ENCODE data around the gene GPRIN1. TPM values are rescaled to one million over a fixed set of nuclear protein-coding genes. Genes with fewer than 3 reads are reported as not detected.

Gene GPRIN1
- total RNA-seq, 4 donors from 2014 or later, result 0.40 to 1.4 TPM; not detected in 2

GRCh38 chr5:176590035-176590717 lies 19.8 kb downstream of the GPRIN1 start:
- no peaks in the 10 kb centered on the region for H3K4me1 ChIP-seq
- no peaks in the 10 kb centered on the region for H3K27me3 ChIP-seq
- no peak for DNase-seq
- no peak overlapping the region for H3K4me3 ChIP-seq
- H3K27ac ChIP-seq, result no peak overlapping the region
- TF ChIP-seq POLR2A (IDR thresholded peaks at IDR 0.05), result no peak
- no peak for TF ChIP-seq CTCF (IDR thresholded peaks at IDR 0.05)
- intact Hi-C loops (cut with DNase I; ENCODE audit: low total_unique reads), result no loop called here
- no peaks in the 10 kb centered on the region for H3K36me3 ChIP-seq
- H3K9me3 ChIP-seq, result no peaks in the 10 kb centered on the region

- intact Hi-C loops (cut with DNase I; ENCODE audit: low total_unique reads), result no loop called here
- H3K36me3 ChIP-seq, result no peaks in the 10 kb centered on the region
- no peak overlapping the region for H3K27ac ChIP-seq
- DNase-seq, result no peak
- H3K27me3 ChIP-seq, result no peaks in the 10 kb centered on the region
- H3K9me3 ChIP-seq, result peaks cover 0 to 5% of the 10 kb centered on the region in 2 donors
- TF ChIP-seq POLR2A (IDR thresholded peaks at IDR 0.05) (no peak), CTCF (IDR thresholded peaks at IDR 0.05) (no peak)
- H3K4me1 ChIP-seq, result no peaks in the 10 kb centered on the region
- no peak overlapping the region for H3K4me3 ChIP-seq
Measured at GRCh38 chr5:176589039-176589769, 20.8 kb downstream of the GPRIN1 start.

- TF ChIP-seq POLR2A (IDR thresholded peaks at IDR 0.05) (no peak), CTCF (IDR thresholded peaks at IDR 0.05) (no peak)
Measured at GRCh38 chr5:176588297-176588696, 21.7 kb downstream of the GPRIN1 start.

GRCh38 chr5:176587398-176587797 lies 22.6 kb downstream of the GPRIN1 start:
- Histone ChIP-seq H3K4me1 (no peaks in the 10 kb centered on the region), H3K36me3 (no peaks in the 10 kb centered on the region), H3K27me3 (no peaks in the 10 kb centered on the region), H3K9me3 (peaks cover 0 to 5% of the 10 kb centered on the region in 2 donors), H3K27ac (no peak overlapping the region), H3K4me3 (no peak overlapping the region)
- intact Hi-C loops (cut with DNase I; ENCODE audit: low total_unique reads), result no loop called here
- TF ChIP-seq CTCF (IDR thresholded peaks at IDR 0.05), result no peak
- TF ChIP-seq POLR2A (IDR thresholded peaks at IDR 0.05), result no peak
- DNase-seq, result no peak

More at GRCh38 chr5:176588297-176588696, 21.7 kb downstream of the GPRIN1 start:
- no peak overlapping the region for H3K4me3 ChIP-seq
- no peaks in the 10 kb centered on the region for H3K36me3 ChIP-seq
- DNase-seq, result no peak
- intact Hi-C loops (cut with DNase I; ENCODE audit: low total_unique reads), result no loop called here
- H3K9me3 ChIP-seq, result peaks cover 0 to 5% of the 10 kb centered on the region in 2 donors
- H3K4me1 ChIP-seq, result no peaks in the 10 kb centered on the region
- no peaks in the 10 kb centered on the region for H3K27me3 ChIP-seq
- H3K27ac ChIP-seq, result no peak overlapping the region

GRCh38 chr5:176583076-176583475 lies 26.9 kb downstream of the GPRIN1 start:
- Histone ChIP-seq H3K4me3 (no peak overlapping the region), H3K27me3 (no peaks in the 10 kb centered on the region), H3K9me3 (peaks cover 0 to 5% of the 10 kb centered on the region in 2 donors), H3K36me3 (no peaks in the 10 kb centered on the region), H3K4me1 (no peaks in the 10 kb centered on the region), H3K27ac (no peak overlapping the region)
- no peak for DNase-seq
- TF ChIP-seq POLR2A (IDR thresholded peaks at IDR 0.05), result no peak
- TF ChIP-seq CTCF (IDR thresholded peaks at IDR 0.05), result no peak
- intact Hi-C loops (cut with DNase I; ENCODE audit: low total_unique reads), result no loop called here
